HG03442 (cell line): Measurements from ENCODE around the gene SERPING1.

Experiments used
- ATAC-seq: cut with Tn5 transposase; IDR thresholded peaks from one replicate; pipeline ENCODE4 v1.9.1; 2021; ENCODE audit warnings: mild to moderate bottlenecking, moderate library complexity; ENCODE audit not compliant: unreplicated experiment

Gene SERPING1

DNA sequence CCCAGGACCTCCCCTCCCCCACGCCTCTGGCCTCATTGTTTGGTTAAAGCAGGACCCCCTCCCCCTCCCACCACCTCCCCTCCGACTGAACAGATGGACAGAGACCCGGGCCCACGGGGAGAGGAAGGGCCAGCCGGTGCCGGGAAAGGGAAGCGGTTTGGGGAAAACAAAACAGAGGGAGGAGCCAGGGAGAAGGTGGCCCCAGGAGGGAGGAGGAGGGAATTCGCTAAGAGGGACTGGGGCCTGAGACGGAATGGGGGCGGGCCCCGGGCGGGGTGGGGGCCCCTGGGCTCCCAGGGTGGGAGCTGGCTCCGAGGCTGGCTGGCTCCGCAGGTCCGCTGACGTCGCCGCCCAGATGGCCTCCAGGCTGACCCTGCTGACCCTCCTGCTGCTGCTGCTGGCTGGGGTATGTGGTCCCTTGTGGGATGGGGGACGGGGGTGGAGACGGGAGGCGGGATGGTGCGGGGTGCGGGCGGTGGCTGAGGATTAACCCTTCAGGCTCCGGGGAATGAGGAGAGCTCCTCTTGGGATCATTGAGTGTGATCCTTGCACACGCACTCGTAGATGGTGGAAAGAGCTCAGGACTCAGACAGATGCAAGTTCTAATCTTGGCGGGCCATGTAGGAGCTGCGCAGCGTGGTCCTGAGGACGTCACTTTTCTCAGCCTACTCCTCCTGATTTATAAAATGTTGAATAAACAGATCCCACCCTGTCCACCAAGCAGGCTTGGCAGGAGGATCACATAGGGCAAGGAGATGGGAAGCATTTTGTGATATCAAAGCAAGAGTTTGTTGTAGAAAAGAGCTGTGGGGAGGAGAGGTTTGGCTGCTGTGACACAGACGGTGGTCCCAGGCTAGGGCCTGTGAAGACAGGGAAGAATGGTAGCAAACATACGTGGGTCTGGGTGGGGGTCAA lies 688 bp downstream of the SERPING1 start:
- ATAC-seq: no peak

- no peak for ATAC-seq
These were observed 1.3 kb downstream of the SERPING1 start for GRCh38 chr11:57598831-57599155.

DNA sequence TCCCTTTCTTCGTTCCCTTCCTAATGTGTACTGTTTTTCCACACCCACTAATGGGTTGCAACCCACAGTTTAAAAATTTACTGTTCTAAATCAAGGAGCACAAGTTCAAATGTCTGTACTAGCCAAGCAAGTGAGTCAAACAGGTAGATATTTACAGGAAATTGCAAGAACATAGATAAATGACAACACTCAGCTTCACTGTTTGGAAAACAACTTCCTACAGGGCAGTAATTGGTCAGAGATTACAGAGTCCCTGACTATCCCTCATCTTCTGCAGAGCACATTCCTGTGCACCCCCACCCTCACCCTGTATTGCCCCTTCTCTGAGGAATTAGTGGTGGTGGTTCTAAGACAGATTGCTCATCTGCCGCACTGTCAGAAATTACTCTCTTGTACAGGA lies 1.9 kb downstream of the SERPING1 start:
- no peak for ATAC-seq

GRCh38 chr11:57601297-57601696 lies 3.8 kb downstream of the SERPING1 start:
- no peak for ATAC-seq

DNA sequence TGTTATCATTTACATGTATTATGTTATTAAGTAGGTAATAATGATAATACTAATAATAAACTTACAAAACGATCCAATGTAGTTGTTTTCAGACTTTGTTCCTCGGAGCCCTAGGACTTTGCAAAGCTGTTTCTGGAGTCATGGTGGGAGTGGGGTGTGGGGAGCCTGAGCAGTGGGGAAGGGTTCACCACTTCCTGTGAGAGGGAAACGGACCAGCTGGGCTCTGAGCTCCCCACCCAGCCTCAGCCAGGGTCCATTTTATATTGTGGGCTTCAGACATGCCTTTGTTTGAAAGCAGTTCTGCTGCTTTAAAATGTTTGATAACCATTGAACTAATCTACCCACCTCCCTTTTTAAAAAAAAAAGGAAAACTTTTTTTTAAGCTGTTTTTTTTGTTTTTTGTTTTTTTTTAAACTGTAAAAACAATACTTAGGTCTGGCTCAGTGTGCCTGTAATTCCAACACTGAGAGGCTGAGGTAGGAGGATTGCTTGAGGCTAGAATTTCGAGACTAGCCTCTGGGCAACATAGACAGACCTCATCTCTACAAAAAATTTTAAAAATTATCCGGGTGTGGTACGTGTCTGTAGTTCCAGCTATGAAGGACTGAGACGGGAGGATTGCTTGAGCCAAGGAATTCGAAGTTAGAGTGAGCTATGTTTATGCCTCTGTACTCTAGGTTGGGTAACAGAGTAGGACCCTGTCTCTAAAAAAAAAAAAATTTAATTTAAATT lies 7.0 kb downstream of the SERPING1 start:
- ATAC-seq: no peak

- no peak for ATAC-seq
These were observed 7.5 kb downstream of the SERPING1 start for GRCh38 chr11:57605028-57605420.

GRCh38 chr11:57610170-57610569 lies 12.7 kb downstream of the SERPING1 start:
- ATAC-seq: no peak

DNA sequence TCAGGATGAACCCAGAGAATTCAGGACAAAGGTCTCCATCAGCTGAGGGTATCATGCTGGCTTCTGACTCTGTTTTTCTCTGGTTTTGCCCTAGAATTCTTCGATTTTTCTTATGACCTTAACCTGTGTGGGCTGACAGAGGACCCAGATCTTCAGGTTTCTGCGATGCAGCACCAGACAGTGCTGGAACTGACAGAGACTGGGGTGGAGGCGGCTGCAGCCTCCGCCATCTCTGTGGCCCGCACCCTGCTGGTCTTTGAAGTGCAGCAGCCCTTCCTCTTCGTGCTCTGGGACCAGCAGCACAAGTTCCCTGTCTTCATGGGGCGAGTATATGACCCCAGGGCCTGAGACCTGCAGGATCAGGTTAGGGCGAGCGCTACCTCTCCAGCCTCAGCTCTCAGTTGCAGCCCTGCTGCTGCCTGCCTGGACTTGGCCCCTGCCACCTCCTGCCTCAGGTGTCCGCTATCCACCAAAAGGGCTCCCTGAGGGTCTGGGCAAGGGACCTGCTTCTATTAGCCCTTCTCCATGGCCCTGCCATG lies 16.8 kb downstream of the SERPING1 start:
- ATAC-seq: no peak

DNA sequence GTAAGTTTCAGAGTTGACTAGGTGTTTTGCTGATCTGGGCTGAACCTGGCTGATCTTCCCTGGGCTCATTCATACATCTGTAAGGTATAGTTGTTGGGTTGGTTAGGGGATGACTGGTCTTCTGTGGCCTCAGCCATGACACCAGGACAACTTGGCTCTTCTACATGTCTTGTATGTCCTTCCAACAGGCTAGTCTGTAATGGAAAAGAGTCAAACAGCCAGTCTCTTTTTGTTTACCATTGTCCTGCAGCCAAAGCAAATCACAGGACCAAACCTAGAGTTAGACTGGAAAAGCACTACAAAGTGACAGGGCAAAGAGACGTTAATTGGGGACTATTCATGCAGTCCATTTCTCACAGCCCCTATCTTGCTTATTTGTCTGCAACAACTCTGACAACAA lies 17.8 kb downstream of the SERPING1 start:
- ATAC-seq: no peak

DNA sequence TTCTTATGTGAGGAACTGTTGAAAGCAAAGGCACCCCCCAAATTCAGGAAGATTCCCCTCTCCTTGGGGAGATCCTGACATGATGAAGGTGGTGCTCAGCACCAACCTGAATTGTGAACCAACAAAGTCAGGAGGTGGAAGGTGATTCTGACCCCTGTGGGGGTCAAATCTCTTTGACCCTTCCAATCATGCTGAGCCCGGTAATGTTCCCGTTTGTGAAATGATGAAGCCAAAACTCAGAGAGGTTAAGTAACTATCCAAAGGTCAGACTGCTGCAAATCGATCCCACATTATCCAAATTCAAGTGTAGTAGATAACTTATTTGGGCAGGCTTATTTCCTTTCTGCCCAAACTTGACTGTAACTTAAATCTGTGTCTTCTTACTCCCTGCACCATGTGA lies 19.1 kb downstream of the SERPING1 start:
- no peak for ATAC-seq

DNA sequence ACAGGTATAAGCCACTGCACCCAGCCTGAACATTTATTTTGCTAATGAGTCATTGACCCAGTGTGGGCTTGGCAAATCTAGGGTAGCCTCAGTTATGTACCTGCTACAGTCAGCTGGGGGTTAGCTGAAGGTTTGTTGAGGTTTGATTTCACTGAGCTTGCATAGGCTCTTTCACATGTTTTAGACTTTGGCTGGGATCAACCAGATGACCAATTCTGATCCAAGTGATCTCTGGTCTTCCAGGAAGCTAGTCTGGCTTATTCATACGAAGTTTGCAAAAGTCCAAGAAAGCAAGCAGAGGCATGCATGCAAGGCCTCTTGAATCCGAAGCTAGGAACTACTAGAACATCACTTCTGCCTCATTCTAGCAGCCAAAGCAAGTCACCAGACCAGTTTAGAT lies 21.0 kb downstream of the SERPING1 start:
- no peak for ATAC-seq

GRCh38 chr11:57619331-57619730 lies 21.8 kb downstream of the SERPING1 start:
- no peak for ATAC-seq

DNA sequence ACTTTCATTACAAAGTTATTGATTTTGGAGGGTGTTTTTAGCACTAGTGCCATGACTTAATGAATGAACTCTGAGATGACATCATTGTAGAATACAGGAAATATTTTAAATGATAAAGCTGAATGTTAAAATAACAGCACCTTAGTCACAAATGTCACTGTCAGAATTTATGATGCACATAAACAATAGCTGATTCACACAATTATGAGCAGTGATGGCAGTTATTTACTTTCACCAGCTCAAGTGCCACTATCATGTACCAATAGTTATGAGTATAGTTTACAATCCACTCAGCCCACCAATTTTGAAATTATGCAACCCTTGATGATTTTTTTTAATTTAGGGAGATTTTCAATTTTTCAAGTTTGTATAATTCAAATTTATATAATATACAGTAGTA lies 23.0 kb downstream of the SERPING1 start:
- ATAC-seq: no peak

DNA sequence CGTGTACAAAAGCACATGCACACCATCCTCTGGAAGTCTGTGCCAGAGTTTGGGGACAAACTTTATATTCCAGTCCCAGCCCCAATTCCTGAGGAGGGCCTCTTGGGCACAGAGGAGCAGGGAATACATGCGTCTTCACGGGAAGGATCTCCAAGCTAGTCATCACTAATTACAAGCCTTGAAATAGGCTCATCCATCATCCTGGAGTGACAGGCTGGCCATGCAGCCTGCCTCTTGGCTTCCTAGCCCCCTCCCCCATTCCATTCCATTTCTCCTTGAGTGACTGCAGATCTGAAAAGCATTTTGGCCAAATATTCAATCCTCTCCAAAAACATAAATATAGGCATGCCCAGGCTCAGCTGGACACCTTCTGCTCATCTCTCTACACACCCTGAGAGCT lies 24.8 kb downstream of the SERPING1 start:
- ATAC-seq: no peak

GRCh38 chr11:57624864-57625263 lies 27.4 kb downstream of the SERPING1 start:
- no peak for ATAC-seq

GRCh38 chr11:57626895-57627294 lies 29.4 kb downstream of the SERPING1 start:
- no peak for ATAC-seq

DNA sequence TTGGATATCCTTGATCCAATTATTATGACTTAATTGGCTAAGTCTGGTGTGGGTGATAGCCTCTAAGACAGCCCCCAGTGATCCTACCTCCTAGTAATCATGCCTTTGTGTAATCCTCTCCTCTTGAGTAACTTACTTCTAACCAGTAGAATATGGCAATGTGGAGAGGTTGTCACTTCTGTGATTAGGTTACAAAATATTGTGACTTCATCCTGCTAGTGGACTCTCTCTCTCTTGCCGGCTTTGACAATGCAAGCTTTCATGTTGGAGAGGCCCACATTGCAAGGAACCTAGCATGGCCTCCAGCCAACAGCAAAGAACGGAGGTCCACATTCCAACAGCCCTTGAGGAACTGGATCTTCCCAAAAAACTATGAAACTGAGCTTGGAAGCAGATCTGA lies 32.7 kb downstream of the SERPING1 start:
- no peak for ATAC-seq

- ATAC-seq: no peak
These were observed 34.6 kb downstream of the SERPING1 start for GRCh38 chr11:57632116-57632515.

DNA sequence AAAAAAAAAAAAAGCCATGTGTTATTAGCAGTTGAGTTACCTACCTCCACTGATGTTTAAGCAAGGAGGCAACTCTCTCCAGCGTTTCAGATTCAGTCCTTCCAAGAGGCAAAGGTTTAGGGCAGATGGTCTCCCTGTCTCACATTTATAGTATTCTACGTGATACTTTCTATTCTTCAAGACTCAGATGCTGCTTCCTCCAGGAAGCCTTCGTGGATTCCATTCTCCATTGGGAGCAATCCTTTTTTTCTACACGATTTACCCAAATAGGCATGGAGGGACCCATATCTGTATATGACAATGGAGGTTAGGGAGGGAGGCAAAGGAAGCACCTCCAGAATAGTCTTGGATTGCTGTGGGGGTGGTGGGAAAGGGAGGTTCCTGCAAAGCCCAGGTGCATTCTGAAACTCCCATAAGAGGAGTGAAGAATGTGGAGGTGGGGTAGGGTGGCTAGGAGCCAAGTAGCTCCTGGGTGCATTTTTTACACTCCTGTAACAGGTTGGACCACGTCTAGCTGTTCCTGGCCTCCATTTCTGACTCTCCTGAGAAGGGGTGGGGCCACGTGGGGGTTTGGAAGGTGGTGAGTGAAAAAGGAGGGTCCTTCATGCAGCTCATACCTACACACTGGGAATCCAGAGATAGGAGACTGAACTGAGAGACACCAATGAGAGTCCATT lies 36.0 kb downstream of the SERPING1 start:
- ATAC-seq: no peak

- no peak for ATAC-seq
These were observed 36.8 kb downstream of the SERPING1 start for GRCh38 chr11:57634311-57634710.

- no peak for ATAC-seq
These were observed 37.8 kb downstream of the SERPING1 start for GRCh38 chr11:57635246-57635645.

- no peak for ATAC-seq
These were observed 40.1 kb downstream of the SERPING1 start for GRCh38 chr11:57637626-57638004.
